Measurements from ENCODE around the gene NBPF1.
"Not testable (repeated sequence)": the region's sequence is repeated elsewhere in the genome, so short reads cannot be mapped to it uniquely, and the experiment has no call there.

NBPF1 gene

DNA sequence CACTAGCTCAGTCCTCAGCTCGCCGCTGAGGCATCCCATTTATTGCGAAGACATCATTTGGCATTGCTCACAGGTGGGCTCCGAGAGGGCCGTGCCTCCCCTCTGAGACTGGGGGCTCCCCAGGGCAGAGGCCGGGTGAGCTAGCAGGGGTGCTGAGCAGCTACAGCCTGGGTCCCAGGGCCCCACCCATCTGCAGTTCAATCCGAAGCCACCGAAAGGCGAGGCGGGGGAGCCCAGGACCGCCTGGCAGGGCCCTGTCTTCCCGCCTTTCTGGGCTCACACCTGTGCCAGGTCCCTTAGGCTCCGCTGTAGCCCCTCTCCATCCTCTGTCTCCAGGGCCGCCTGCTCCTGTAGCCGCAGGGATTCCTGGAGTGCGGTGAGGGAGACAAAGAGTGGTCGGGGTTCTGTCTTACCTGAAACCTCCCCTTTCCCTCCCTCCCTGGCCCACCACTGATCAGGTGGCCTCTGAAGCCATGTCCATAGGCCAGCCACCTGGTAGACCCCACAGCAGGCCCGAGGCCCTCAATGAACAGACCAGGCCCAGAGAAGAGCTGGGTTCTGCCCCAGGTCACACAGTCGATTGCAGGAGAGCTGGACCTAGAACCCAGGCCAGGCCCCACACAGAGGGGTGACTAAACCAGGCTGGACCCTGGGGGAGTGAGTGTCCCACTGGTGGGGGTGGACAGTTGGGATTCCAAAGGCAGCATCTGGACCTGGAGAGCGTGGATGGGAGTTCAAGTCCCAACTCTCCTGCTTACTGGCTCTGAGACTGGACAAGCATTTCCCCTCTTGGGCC lies 18.1 kb upstream of the NBPF1 start:
- no peaks in the 10 kb centered on the region for H3K9me3 ChIP-seq (ENCODE audit: control insufficient read depth, low read length)
- H3K4me2 ChIP-seq (ENCODE audit: low read length) = no peak overlapping the region
- H3K4me3 ChIP-seq (ENCODE audit: low read depth, low read length) = no peak overlapping the region
- H3K4me1 ChIP-seq = no peaks in the 10 kb centered on the region
- no peaks in the 10 kb centered on the region for H3K27me3 ChIP-seq (ENCODE audit: control insufficient read depth, insufficient read depth, low read length)
- no peak overlapping the region for H3K9ac ChIP-seq
- H3K79me2 ChIP-seq = no peaks in the 10 kb centered on the region
- TF ChIP-seq, protein P1, sequence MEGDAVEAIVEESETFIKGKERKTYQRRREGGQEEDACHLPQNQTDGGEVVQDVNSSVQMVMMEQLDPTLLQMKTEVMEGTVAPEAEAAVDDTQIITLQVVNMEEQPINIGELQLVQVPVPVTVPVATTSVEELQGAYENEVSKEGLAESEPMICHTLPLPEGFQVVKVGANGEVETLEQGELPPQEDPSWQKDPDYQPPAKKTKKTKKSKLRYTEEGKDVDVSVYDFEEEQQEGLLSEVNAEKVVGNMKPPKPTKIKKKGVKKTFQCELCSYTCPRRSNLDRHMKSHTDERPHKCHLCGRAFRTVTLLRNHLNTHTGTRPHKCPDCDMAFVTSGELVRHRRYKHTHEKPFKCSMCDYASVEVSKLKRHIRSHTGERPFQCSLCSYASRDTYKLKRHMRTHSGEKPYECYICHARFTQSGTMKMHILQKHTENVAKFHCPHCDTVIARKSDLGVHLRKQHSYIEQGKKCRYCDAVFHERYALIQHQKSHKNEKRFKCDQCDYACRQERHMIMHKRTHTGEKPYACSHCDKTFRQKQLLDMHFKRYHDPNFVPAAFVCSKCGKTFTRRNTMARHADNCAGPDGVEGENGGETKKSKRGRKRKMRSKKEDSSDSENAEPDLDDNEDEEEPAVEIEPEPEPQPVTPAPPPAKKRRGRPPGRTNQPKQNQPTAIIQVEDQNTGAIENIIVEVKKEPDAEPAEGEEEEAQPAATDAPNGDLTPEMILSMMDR (IDR thresholded peaks at IDR 0.05) = no peak
- H3K36me3 ChIP-seq (ENCODE audit: control insufficient read depth, insufficient read depth, low read length) = no peaks in the 10 kb centered on the region
- no peak overlapping the region for H2AFZ ChIP-seq
- H3K27ac ChIP-seq = no peak overlapping the region

DNA sequence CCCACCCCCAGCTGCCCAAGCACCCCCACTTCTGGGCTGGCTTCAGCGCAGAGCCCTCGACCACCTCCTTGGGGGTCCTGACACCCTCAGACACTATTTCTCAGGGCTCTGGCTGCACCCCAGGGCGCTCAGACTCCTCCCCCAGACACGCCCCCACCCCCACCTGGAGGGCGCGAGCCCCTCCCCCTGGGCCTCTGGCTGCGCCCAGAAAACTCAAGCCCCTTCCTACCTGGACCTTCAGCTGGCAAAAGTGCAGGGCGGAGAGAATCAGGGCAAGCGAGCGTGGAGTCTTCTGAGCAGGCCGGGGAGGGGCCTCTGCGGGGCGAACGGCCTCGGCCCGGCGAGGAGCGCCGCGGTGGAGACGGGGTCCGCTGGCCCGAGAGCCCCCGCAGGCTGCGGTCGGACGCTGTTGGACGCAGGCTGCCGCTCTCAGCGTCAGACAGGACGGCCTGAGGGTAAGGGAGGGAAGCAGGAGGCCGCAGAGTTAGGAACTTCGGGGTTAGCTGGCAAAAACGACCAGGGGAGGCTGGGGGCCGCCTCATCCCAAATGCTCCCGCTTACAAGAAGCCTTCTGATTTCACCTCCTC lies 17.4 kb upstream of the NBPF1 start:
- Histone ChIP-seq H3K27me3 (ENCODE audit: control insufficient read depth, insufficient read depth, low read length) (no peaks in the 10 kb centered on the region), H2AFZ (no peak overlapping the region), H3K4me1 (no peaks in the 10 kb centered on the region), H3K4me3 (ENCODE audit: low read depth, low read length) (no peak overlapping the region), H3K36me3 (ENCODE audit: control insufficient read depth, insufficient read depth, low read length) (no peaks in the 10 kb centered on the region), H3K9me3 (ENCODE audit: control insufficient read depth, low read length) (no peaks in the 10 kb centered on the region), H3K4me2 (ENCODE audit: low read length) (no peak overlapping the region), H3K27ac (no peak overlapping the region), H3K79me2 (no peaks in the 10 kb centered on the region), H3K9ac (no peak overlapping the region)
- TF ChIP-seq, protein P1 (IDR thresholded peaks at IDR 0.05) = no peak

DNA sequence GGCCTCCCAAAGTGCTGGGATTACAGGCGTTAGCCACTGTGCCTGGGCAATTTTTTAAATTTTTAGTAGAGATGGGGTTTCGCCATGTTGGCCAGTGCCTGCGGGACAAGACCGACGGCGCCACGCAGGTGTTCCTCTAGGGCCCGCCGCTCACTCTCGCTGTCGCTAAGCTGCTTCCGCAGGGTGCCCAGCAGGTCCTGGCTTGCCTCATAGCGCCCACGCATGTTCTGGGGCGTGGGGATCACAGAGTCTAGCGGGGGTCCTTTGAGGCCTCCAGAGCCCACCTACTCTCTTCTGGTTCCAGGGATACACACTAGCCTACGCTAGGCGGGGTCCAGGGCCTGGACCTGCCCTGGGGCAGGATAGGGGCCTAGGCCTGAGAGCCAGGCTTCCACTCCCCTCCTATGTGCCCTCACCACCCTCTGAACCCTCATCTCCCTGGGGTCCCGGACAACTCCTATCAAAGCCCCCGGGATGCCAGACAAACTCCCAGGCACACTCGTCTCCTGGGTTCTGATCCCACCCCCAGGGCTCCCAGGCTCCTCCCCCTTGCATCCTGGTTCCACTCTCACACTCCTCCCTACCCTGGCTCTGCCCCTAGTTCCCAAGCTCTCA lies 16.7 kb upstream of the NBPF1 start:
- H3K27ac ChIP-seq; H3K36me3 ChIP-seq (ENCODE audit: control insufficient read depth, insufficient read depth, low read length); H3K9me3 ChIP-seq (ENCODE audit: control insufficient read depth, low read length); H2AFZ ChIP-seq; H3K9ac ChIP-seq; H3K4me2 ChIP-seq (ENCODE audit: low read length); H3K4me1 ChIP-seq; H3K4me3 ChIP-seq (ENCODE audit: low read depth, low read length); H3K27me3 ChIP-seq (ENCODE audit: control insufficient read depth, insufficient read depth, low read length); H3K79me2 ChIP-seq: not testable (repeated sequence)

DNA sequence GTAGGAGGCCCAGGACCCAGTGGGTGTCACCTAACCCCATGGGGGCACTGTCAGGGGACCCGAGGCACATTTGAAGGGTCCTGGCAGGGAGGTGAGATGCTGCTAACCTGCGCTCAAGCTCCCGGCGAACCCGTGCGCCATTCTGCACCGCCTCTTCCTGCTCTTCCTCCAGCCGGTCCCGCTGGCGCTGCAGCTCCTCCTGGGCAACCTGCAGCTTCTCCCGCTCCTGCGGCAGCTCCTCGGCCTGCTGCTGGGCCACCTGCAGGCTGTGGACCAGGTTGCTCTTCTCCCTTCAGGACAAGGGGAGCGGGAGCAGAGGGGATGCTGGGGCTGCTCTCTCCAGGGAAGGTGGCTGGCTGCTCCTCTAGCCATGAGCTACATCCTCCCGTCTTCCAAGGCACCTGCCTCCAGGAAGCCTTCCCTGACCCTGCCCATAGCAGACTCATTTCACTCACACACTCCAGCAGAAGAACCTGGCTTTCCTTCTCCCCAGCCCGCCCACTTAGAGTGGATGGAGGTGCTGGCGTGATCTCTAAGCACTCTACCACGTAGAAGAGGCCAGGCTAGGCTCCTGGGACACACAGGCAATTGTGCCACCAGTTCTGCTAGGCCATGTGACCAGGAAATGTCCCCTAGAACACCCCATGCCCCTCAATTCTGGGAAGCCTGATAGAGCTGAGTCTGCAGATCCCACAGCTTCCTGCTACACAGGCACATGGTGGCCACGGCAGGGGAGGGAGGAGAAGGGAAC lies 15.2 kb upstream of the NBPF1 start:
- no peak overlapping the region for H3K27ac ChIP-seq
- no peaks in the 10 kb centered on the region for H3K36me3 ChIP-seq (ENCODE audit: control insufficient read depth, insufficient read depth, low read length)
- no peaks in the 10 kb centered on the region for H3K4me1 ChIP-seq
- H3K4me3 ChIP-seq (ENCODE audit: low read depth, low read length) = no peak overlapping the region
- no peaks in the 10 kb centered on the region for H3K79me2 ChIP-seq
- no peak overlapping the region for H3K4me2 ChIP-seq (ENCODE audit: low read length)
- H2AFZ ChIP-seq = no peak overlapping the region
- H3K9me3 ChIP-seq (ENCODE audit: control insufficient read depth, low read length) = no peaks in the 10 kb centered on the region
- H3K9ac ChIP-seq = no peak overlapping the region
- H3K27me3 ChIP-seq (ENCODE audit: control insufficient read depth, insufficient read depth, low read length) = no peaks in the 10 kb centered on the region
- TF ChIP-seq, protein P1 (IDR thresholded peaks at IDR 0.05) = no peak

DNA sequence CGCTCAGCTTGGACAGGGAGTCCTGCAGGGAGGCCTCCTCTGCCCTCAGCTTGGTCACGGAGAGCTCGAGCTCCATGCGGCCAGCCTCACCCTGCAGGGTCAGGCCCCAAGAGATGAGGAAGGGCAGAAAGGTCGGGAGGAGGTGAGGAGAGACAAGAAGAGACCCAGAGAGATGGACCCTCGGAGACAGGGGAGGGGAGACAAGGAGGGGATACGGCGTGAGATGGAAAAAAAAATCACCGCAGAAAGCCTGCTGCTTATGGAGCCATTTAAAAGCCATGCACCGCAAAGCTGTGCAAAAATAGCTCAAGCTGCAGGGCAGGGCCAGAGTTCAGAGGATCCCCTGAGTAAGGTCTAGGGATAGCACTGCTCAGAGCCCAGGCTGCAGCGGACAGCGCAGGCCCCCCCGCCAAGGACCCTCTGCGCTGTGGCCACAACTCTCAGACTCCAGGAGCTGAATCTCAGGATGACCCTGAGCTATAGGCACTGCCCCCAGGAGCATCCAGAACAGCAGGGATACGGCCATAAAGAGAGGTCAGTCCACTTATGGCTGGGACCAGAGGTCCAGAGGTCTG lies 13.1 kb upstream of the NBPF1 start:
- not testable (repeated sequence) for H3K4me3 ChIP-seq (ENCODE audit: low read depth, low read length); H3K9ac ChIP-seq; H3K27ac ChIP-seq; H3K79me2 ChIP-seq; H3K9me3 ChIP-seq (ENCODE audit: control insufficient read depth, low read length); H2AFZ ChIP-seq; H3K4me2 ChIP-seq (ENCODE audit: low read length); H3K36me3 ChIP-seq (ENCODE audit: control insufficient read depth, insufficient read depth, low read length); H3K27me3 ChIP-seq (ENCODE audit: control insufficient read depth, insufficient read depth, low read length); H3K4me1 ChIP-seq

Data from parathyroid adenoma (tissue), 2 donors.